Neuronal stem cell (in vitro differentiated cells): ENCODE measurements around the gene VTI1A.

Source experiments
- DNase-seq: peaks from one replicate; pipeline ENCODE4 v3.0.0-alpha.2; 2013; ENCODE audit warnings: low spot score
- H2AFZ ChIP-seq: one replicate; pipeline ENCODE4 v1.6.1; 2013; ENCODE audit warnings: mild to moderate bottlenecking, low read length, inconsistent platforms
- H2AK5ac ChIP-seq: 2 replicates; pipeline ENCODE4 v1.6.1; 2013; ENCODE audit warnings: low read depth, mild to moderate bottlenecking, inconsistent platforms, low read length, moderate library complexity, mixed read lengths
- H2BK120ac ChIP-seq: 2 replicates; pipeline ENCODE4 v1.6.1; 2013; ENCODE audit warnings: low read depth, mild to moderate bottlenecking, inconsistent platforms, low read length, moderate library complexity, mixed read lengths
- H2BK12ac ChIP-seq: one replicate; pipeline ENCODE4 v1.6.1; 2013; ENCODE audit warnings: low read length, inconsistent platforms
- H2BK15ac ChIP-seq: 2 replicates; pipeline ENCODE4 v1.6.1; 2013; ENCODE audit warnings: mild to moderate bottlenecking, low read length, inconsistent platforms, mixed read lengths
- H2BK5ac ChIP-seq: one replicate; pipeline ENCODE4 v1.6.1; 2013; ENCODE audit warnings: inconsistent platforms, mild to moderate bottlenecking, low read length, moderate library complexity
- H3K14ac ChIP-seq: one replicate; pipeline ENCODE4 v1.6.1; 2013; ENCODE audit warnings: low read length, inconsistent platforms
- H3K18ac ChIP-seq: 2 replicates; pipeline ENCODE4 v1.6.1; 2013; ENCODE audit warnings: low read length, inconsistent platforms
- H3K23ac ChIP-seq: 2 replicates; pipeline ENCODE4 v1.6.1; 2013; ENCODE audit warnings: low read depth, mild to moderate bottlenecking, mixed read lengths, low read length, inconsistent platforms; ENCODE audit not compliant: poor library complexity
- H3K27ac ChIP-seq: replicated peaks from 3 replicates; pipeline ENCODE4 v1.5.1; 2013; ENCODE audit warnings: low read length, inconsistent platforms
- H3K27me3 ChIP-seq, 3 experiments: 2 replicates each; pipeline ENCODE4 v1.6.1; 2013; ENCODE audit warnings: low read length in 3 of 3, mild to moderate bottlenecking in 2 of 3, inconsistent platforms in 1 of 3, low read depth in 1 of 3, mixed read lengths in 1 of 3, moderate library complexity in 1 of 3; ENCODE audit not compliant: control insufficient read depth in 3 of 3, insufficient read depth in 3 of 3
- H3K36me3 ChIP-seq, 2 donors: replicated peaks in 1 of 2; 2 replicates each; pipeline ENCODE4 v1.6.1; 2013; ENCODE audit warnings: low read length in 2 of 2; ENCODE audit not compliant: control insufficient read depth in 2 of 2, insufficient read depth in 2 of 2
- H3K4ac ChIP-seq: 2 replicates; pipeline ENCODE4 v1.6.1; 2013; ENCODE audit warnings: inconsistent platforms, mild to moderate bottlenecking, low read length, moderate library complexity
- H3K4me1 ChIP-seq, 2 donors: 1 replicate in 1 of 2; 2 replicates in 1 of 2; pipeline ENCODE4 v1.6.1; 2013; ENCODE audit warnings: low read length in 2 of 2, low read depth in 1 of 2; ENCODE audit not compliant: control insufficient read depth in 2 of 2, insufficient read depth in 1 of 2
- H3K4me2 ChIP-seq: one replicate; pipeline ENCODE4 v1.6.1; 2013; ENCODE audit warnings: mild to moderate bottlenecking, low read length, inconsistent platforms; ENCODE audit not compliant: insufficient read depth, poor library complexity, severe bottlenecking
- H3K4me3 ChIP-seq, 2 donors: 2 replicates each; pipeline ENCODE4 v1.5.1; 2013; ENCODE audit warnings: low read length in 2 of 2, mild to moderate bottlenecking in 2 of 2, inconsistent platforms in 1 of 2, moderate library complexity in 1 of 2
- H3K79me1 ChIP-seq: one replicate; pipeline ENCODE4 v1.6.1; 2013; ENCODE audit warnings: low read depth, mild to moderate bottlenecking, inconsistent platforms, low read length, moderate library complexity
- H3K9ac ChIP-seq: one replicate; pipeline ENCODE4 v1.6.1; 2013; ENCODE audit warnings: mild to moderate bottlenecking, low read depth, low read length, inconsistent platforms; ENCODE audit not compliant: poor library complexity
- H3K9me3 ChIP-seq, 2 donors: replicated peaks in 1 of 2; 2 replicates each; pipeline versions ENCODE3 to v1.6.1; 2013; ENCODE audit warnings: low read length in 2 of 2, mild to moderate bottlenecking in 2 of 2, inconsistent platforms in 1 of 2, low read depth in 1 of 2, mixed read lengths in 1 of 2, moderate library complexity in 1 of 2; ENCODE audit not compliant: control insufficient read depth in 2 of 2, insufficient read depth in 1 of 2
- H4K8ac ChIP-seq: one replicate; pipeline ENCODE4 v1.6.1; 2013; ENCODE audit warnings: low read depth, mild to moderate bottlenecking, inconsistent platforms, low read length, moderate library complexity
- H4K91ac ChIP-seq: one replicate; pipeline ENCODE4 v1.6.1; 2013; ENCODE audit warnings: low read length, low read depth, mild to moderate bottlenecking, inconsistent platforms; ENCODE audit not compliant: poor library complexity
- WGBS, 2 donors: extraction: QIAGEN DNeasy Blood & Tissue Kit; methylation state at CpG; one replicate each; pipeline ENCODE4 v1.1.7; 2013; ENCODE audit warnings: missing lambda C conversion rate in 2 of 2, mixed read lengths in 1 of 2; ENCODE audit not compliant: insufficient read length in 2 of 2, insufficient replicate concordance in 1 of 2; ENCODE audit errors: extremely low coverage in 2 of 2; 5-methylcytosine and 5-hydroxymethylcytosine counted together

Gene VTI1A

DNA sequence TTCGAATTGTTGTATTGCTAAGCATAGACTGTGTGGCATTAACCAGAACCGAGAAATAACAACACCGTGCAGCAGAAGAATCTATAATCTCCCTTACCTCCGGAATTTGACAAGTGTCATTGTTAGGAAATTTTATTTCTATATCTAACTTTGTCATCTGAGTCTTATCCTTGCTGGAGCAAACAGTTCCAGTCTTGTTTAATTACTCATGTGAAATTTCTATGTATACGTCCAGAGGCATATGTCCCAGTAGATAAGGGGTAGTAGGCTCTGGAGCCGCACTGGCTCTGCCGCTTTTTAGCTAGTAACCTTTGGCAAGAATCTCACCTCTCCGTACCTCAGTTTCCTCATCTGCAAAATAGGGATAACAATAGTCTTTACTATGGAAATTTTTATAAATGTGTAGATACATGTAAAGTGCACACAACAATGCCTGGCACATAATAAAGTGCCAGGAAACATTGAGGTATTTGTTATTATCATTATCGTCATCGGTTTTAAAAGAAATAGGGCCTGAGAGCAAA is 228.6 kb downstream of the VTI1A start:
- no peaks in the 10 kb centered on the region for H3K36me3 ChIP-seq

DNA sequence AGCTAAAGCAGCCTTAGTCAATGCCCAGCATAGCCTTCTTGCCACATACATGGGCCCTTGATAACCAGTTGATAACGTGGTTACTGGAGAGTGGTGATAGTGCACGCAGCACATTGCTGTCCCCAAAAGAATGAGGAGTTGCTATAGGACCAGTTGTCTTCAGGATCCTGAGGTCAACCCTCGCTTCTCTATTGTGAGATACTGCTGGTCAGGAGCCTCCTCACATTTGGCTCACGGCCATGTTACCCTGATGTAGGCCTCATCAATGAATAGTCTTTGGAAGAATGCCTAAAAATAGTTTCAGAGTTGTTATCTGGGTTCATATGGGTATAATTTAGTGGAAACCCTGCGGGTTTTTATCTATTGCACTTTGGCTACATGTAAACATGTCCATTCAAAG is 230.7 kb downstream of the VTI1A start:
- Histone ChIP-seq H3K4me3 (no peak overlapping the region), H3K36me3 (no peaks in the 10 kb centered on the region), H3K4me1 (peaks cover 4 to 15% of the 10 kb centered on the region in 2 donors), H2BK12ac (no peak overlapping the region), H2BK120ac (no peak overlapping the region), H3K79me1 (no peaks in the 10 kb centered on the region), H3K27me3 (no peaks in the 10 kb centered on the region), H3K4ac (no peak overlapping the region), H2AK5ac (no peak overlapping the region), H2AFZ (no peak overlapping the region), H2BK5ac (no peak overlapping the region), H3K14ac (no peak overlapping the region), H3K18ac (no peak overlapping the region), H3K27ac (no peak overlapping the region), H3K9ac (no peak overlapping the region), H4K8ac (no peak overlapping the region), H3K9me3 (no peaks in the 10 kb centered on the region), H4K91ac (no peak overlapping the region), H2BK15ac (no peak overlapping the region), H3K4me2 (no peak overlapping the region), H3K23ac (no peak overlapping the region)
- DNase-seq: no peak
- WGBS, 2 donors: no CpG with 5 or more reads among the region's 5 CpGs

More for the DNA sequence above, 228.6 kb downstream of the VTI1A start:
- H4K91ac ChIP-seq: no peak overlapping the region
- H3K23ac ChIP-seq: no peak overlapping the region
- H3K9me3 ChIP-seq: no peaks in the 10 kb centered on the region
- no peak overlapping the region for H3K4me2 ChIP-seq
- WGBS, 2 donors: no CpG with 5 or more reads among the region's 10 CpGs
- H3K18ac ChIP-seq: no peak overlapping the region
- peaks cover 6 to 15% of the 10 kb centered on the region in 2 donors for H3K4me1 ChIP-seq
- no peak overlapping the region for H4K8ac ChIP-seq
- H2BK12ac ChIP-seq: no peak overlapping the region
- H2BK15ac ChIP-seq: no peak overlapping the region
- H3K14ac ChIP-seq: no peak overlapping the region
- H3K4me3 ChIP-seq: no peak overlapping the region
- no peak overlapping the region for H3K4ac ChIP-seq
- H3K9ac ChIP-seq: no peak overlapping the region
- no peak overlapping the region for H2BK120ac ChIP-seq
- H3K79me1 ChIP-seq: no peaks in the 10 kb centered on the region
- H2AFZ ChIP-seq: no peak overlapping the region
- H2BK5ac ChIP-seq: no peak overlapping the region
- H2AK5ac ChIP-seq: no peak overlapping the region
- no peak for DNase-seq
- no peak overlapping the region for H3K27ac ChIP-seq
- H3K27me3 ChIP-seq: no peaks in the 10 kb centered on the region

DNA sequence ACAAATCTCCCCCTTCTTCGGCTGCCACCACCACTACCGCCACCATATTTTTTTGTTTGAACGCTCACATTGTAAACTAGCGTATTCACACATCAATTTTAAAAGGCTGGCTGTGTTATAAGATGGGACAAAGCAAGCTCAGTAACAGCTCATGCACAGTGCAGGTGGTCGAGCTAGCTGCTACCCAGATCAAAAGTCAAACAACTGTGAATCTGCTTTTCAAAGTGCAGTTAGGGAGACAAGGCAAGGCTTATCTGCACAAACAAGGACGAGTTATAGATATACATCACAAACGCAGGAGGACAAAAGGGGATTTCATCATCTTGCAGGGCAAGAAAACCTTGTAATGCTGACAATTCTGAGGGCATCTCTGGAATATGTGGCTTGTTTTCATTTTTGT is 231.6 kb downstream of the VTI1A start:
- no peak overlapping the region for H4K8ac ChIP-seq
- DNase-seq: no peak
- H3K18ac ChIP-seq: no peak overlapping the region
- no peaks in the 10 kb centered on the region for H3K36me3 ChIP-seq
- no peak overlapping the region for H3K23ac ChIP-seq
- H3K4me2 ChIP-seq: no peak overlapping the region
- no peak overlapping the region for H3K14ac ChIP-seq
- H2AFZ ChIP-seq: peak overlapping the region; percentile 62
- H3K27me3 ChIP-seq: no peaks in the 10 kb centered on the region
- peaks cover 4 to 15% of the 10 kb centered on the region in 2 donors for H3K4me1 ChIP-seq
- no peaks in the 10 kb centered on the region for H3K79me1 ChIP-seq
- no peak overlapping the region for H3K4ac ChIP-seq
- no peak overlapping the region for H2BK12ac ChIP-seq
- no peak overlapping the region for H3K4me3 ChIP-seq
- no CpG with 5 or more reads among the region's 7 CpGs for WGBS, 2 donors
- no peak overlapping the region for H2BK15ac ChIP-seq
- H2BK5ac ChIP-seq: no peak overlapping the region
- no peak overlapping the region for H3K27ac ChIP-seq
- no peak overlapping the region for H2AK5ac ChIP-seq
- no peak overlapping the region for H3K9ac ChIP-seq
- H4K91ac ChIP-seq: no peak overlapping the region
- no peak overlapping the region for H2BK120ac ChIP-seq
- H3K9me3 ChIP-seq: no peaks in the 10 kb centered on the region

DNA sequence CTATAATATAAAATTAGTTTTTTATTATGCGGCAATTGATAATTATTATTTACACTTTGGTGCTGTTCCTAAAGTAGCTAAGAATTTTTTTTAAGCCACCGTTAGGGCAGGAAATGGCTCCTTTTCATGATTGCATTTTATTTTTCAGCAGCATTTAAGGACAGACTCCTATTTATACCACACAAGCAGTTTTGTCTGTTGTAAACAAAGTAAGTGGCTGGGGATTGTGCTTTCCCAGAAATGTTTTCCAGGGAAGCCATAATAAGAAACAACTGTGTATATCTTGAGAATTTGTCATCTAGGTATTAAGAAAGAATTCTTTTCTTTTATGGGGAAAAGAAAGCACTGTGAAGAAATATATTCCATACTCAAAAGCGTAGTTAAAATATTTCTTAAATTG is 232.0 kb downstream of the VTI1A start:
- no peak overlapping the region for H2AFZ ChIP-seq
- H3K79me1 ChIP-seq: no peaks in the 10 kb centered on the region
- no peak overlapping the region for H3K9ac ChIP-seq
- no peaks in the 10 kb centered on the region for H3K9me3 ChIP-seq
- no peak overlapping the region for H3K4ac ChIP-seq
- no peak for DNase-seq
- H3K4me3 ChIP-seq: no peak overlapping the region
- WGBS, 2 donors: no CpG with 5 or more reads among the region's 3 CpGs
- H4K8ac ChIP-seq: no peak overlapping the region
- no peak overlapping the region for H3K18ac ChIP-seq
- H3K27ac ChIP-seq: no peak overlapping the region
- no peak overlapping the region for H4K91ac ChIP-seq
- no peak overlapping the region for H3K4me2 ChIP-seq
- H3K4me1 ChIP-seq: peaks cover 4 to 15% of the 10 kb centered on the region in 2 donors
- H3K36me3 ChIP-seq: no peaks in the 10 kb centered on the region
- no peaks in the 10 kb centered on the region for H3K27me3 ChIP-seq
- H3K14ac ChIP-seq: no peak overlapping the region
- no peak overlapping the region for H2BK12ac ChIP-seq
- no peak overlapping the region for H2BK15ac ChIP-seq
- H2AK5ac ChIP-seq: no peak overlapping the region
- no peak overlapping the region for H2BK5ac ChIP-seq
- no peak overlapping the region for H2BK120ac ChIP-seq
- H3K23ac ChIP-seq: no peak overlapping the region
